Stomach (tissue), 4 donors: ENCODE measurements around the gene PDHB.

ENCODE experiments used
- EP300 ChIP-seq: sonication (generic); formaldehyde crosslinking; IDR thresholded peaks from one replicate; pipeline ENCODE4 v1.6.1; 2017; ENCODE audit warnings: antibody characterized with exemption
- POLR2AphosphoS5 ChIP-seq, 3 donors: sonication (generic); formaldehyde crosslinking; IDR thresholded peaks; one replicate each; pipeline ENCODE4 v1.6.1; 2016; ENCODE audit warnings: antibody characterized with exemption in 3 of 3
- TF ChIP-seq, protein P1 (sequence below), 7 experiments: fragments of 450-650 bp in 4 of 7; fragments of 200-600 bp in 3 of 7; sonication (generic) in 3 of 7; IDR thresholded peaks; one replicate each; pipeline ENCODE4 v1.5.1; 2016 to 2019; ENCODE audit warnings: antibody characterized with exemption in 7 of 7, control low read depth in 2 of 7, mild to moderate bottlenecking in 1 of 7

DNA sequence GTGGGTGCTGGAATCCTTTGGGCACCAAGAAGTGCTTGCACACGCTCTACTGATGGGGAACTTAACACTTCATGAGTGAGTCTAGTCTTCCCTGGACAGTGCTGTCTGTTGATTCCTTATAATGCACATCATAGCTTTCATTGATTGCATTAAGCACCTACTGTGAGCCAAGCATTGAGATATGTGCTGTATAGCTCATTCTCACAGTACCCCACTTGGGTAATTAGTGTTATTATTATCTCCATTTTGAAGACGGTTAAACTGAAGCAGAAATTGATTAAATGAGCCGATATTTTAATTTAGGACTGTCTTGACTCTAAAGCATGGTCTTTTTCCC is 504 bp upstream of the PDHB start:
- TF ChIP-seq, protein P1, sequence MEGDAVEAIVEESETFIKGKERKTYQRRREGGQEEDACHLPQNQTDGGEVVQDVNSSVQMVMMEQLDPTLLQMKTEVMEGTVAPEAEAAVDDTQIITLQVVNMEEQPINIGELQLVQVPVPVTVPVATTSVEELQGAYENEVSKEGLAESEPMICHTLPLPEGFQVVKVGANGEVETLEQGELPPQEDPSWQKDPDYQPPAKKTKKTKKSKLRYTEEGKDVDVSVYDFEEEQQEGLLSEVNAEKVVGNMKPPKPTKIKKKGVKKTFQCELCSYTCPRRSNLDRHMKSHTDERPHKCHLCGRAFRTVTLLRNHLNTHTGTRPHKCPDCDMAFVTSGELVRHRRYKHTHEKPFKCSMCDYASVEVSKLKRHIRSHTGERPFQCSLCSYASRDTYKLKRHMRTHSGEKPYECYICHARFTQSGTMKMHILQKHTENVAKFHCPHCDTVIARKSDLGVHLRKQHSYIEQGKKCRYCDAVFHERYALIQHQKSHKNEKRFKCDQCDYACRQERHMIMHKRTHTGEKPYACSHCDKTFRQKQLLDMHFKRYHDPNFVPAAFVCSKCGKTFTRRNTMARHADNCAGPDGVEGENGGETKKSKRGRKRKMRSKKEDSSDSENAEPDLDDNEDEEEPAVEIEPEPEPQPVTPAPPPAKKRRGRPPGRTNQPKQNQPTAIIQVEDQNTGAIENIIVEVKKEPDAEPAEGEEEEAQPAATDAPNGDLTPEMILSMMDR (IDR thresholded peaks at IDR 0.05) = no peak
- TF ChIP-seq POLR2AphosphoS5 (IDR thresholded peaks at IDR 0.05) = no peak
- no peak for TF ChIP-seq EP300
